K562 (cell line): Measurements from ENCODE around the gene KLK8. TPM values are rescaled to one million over a fixed set of nuclear protein-coding genes. Genes with fewer than 3 reads are reported as not detected.

Experiments used
- ATAC-seq: fragments of 200-7000 bp; cut with Tn5 transposase; 3 replicates; pipeline ENCODE4 v1.9.1; 2020; ENCODE audit warnings: moderate library complexity
- BruUV-seq: library from RNA; stranded (reverse); fragments of 400-500 nt; replicated peaks from 2 replicates; lab custom pipeline; 2021; lab: Mats Ljungman, UMichigan
- CTCF ChIA-PET: fragments of 300-600 bp; formaldehyde crosslinking; extraction: SDS; loops from one replicate; lab custom pipeline; 2021; ENCODE audit warnings: low intra/inter-chr PET ratio; lab: Yijun Ruan, JAX
- POLR2A ChIA-PET: fragments of 300-600, 350-650 bp; sonication (Branson Sonifier 250); formaldehyde crosslinking; extraction: SDS; loops from one replicate; lab custom pipeline; 2021; ENCODE audit warnings: antibody characterized with exemption, inconsistent platforms; lab: Yijun Ruan, JAX
- DNase-seq, 4 experiments: peaks; one replicate each; pipeline versions ENCODE4 v3.0.0 to v3.0.0-alpha.2; 2011 to 2018; ENCODE audit warnings: low spot score in 3 of 4, mixed read lengths in 3 of 4; ENCODE audit errors: extremely low read depth in 1 of 4
- FAIRE-seq: peaks from 2 replicates; lab custom pipeline; 2011; peaks lifted over from hg19 to GRCh38; lab: Jason Lieb, UNC
- H2AFZ ChIP-seq: 2 replicates; pipeline ENCODE4 v1.6.0; 2011; ENCODE audit warnings: low read depth, low read length, control low read depth, inconsistent platforms
- H3K27ac ChIP-seq: fragments of 200-600 bp; 3 replicates; pipeline ENCODE4 v1.8.0; 2011; ENCODE audit warnings: low read depth, mild to moderate bottlenecking, control low read depth, inconsistent platforms, low read length, moderate library complexity, mixed read lengths; ENCODE audit errors: extremely low read depth
- H3K27me3 ChIP-seq, 2 experiments: fragments of 300-600 bp in 1 of 2; 2 replicates in 1 of 2; 3 replicates in 1 of 2; pipeline versions ENCODE4 v1.6.0 to v1.8.0; 2011; ENCODE audit warnings: inconsistent platforms in 2 of 2, low read length in 2 of 2, mild to moderate bottlenecking in 1 of 2, mixed read lengths in 1 of 2, moderate library complexity in 1 of 2; ENCODE audit not compliant: control insufficient read depth in 2 of 2, insufficient read depth in 2 of 2
- H3K36me3 ChIP-seq: fragments of 300-600 bp; 3 replicates; pipeline ENCODE4 v1.8.0; 2011; ENCODE audit warnings: mild to moderate bottlenecking, low read length, inconsistent platforms; ENCODE audit not compliant: control insufficient read depth, insufficient read depth
- H3K4me1 ChIP-seq, 2 experiments: fragments of 200-600 bp in 1 of 2; replicated peaks in 1 of 2; 2 replicates in 1 of 2; 3 replicates in 1 of 2; pipeline versions ENCODE4 v1.5.1 to v1.8.0; 2011; ENCODE audit warnings: inconsistent platforms in 2 of 2, low read length in 2 of 2, mild to moderate bottlenecking in 1 of 2, mixed read lengths in 1 of 2, moderate library complexity in 1 of 2; ENCODE audit not compliant: control insufficient read depth in 2 of 2, insufficient read depth in 2 of 2
- H3K4me2 ChIP-seq: 2 replicates; pipeline ENCODE4 v1.6.1; 2011; ENCODE audit warnings: low read length, control low read depth, inconsistent platforms, mixed read lengths; ENCODE audit not compliant: insufficient read depth
- H3K4me3 ChIP-seq: fragments of 200-600 bp; sonication (generic), shearing (Covaris generic); 2 replicates; pipeline ENCODE4 v1.5.1; 2016; ENCODE audit warnings: control low read depth, inconsistent platforms
- H3K79me2 ChIP-seq: fragments of 200-600 bp; 3 replicates; pipeline ENCODE4 v1.8.0; 2011; ENCODE audit warnings: low read length, inconsistent platforms; ENCODE audit not compliant: control insufficient read depth, insufficient read depth
- H3K9ac ChIP-seq, 2 experiments: 2 replicates each; pipeline versions ENCODE4 v1.6.0 to v1.6.1; 2011; ENCODE audit warnings: low read depth in 2 of 2, low read length in 2 of 2, control low read depth in 1 of 2, inconsistent platforms in 1 of 2, mild to moderate bottlenecking in 1 of 2, mixed read lengths in 1 of 2; ENCODE audit not compliant: insufficient read depth in 1 of 2
- H3K9me1 ChIP-seq: one replicate; pipeline ENCODE4 v1.6.0; 2011; ENCODE audit warnings: inconsistent platforms, mild to moderate bottlenecking, low read length, moderate library complexity; ENCODE audit not compliant: control insufficient read depth, insufficient read depth
- H3K9me3 ChIP-seq: replicated peaks from 2 replicates; pipeline ENCODE4 v1.5.1; 2011; ENCODE audit warnings: low read depth, low read length, inconsistent platforms; ENCODE audit not compliant: control insufficient read depth, insufficient read depth
- H4K20me1 ChIP-seq: replicated peaks from 2 replicates; pipeline ENCODE4 v1.6.1; 2011; ENCODE audit warnings: low read length, inconsistent platforms, mixed read lengths; ENCODE audit not compliant: control insufficient read depth, insufficient read depth
- ARID1B ChIP-seq: fragments of 450-650 bp; IDR thresholded peaks from 2 replicates; pipeline ENCODE4 v1.6.1; 2016; ENCODE audit warnings: antibody characterized with exemption, mild to moderate bottlenecking, inconsistent platforms
- C11orf30 ChIP-seq: fragments of 450-650 bp; IDR thresholded peaks from 2 replicates; pipeline ENCODE4 v1.6.1; 2016; ENCODE audit warnings: low read depth, mild to moderate bottlenecking
- MAFF ChIP-seq: IDR thresholded peaks from 2 replicates; pipeline ENCODE4 v1.6.1; 2012; ENCODE audit warnings: low read length, improper control_type of control experiment
- MAFG ChIP-seq: fragments of 450-650 bp; conservative IDR thresholded peaks from 2 replicates; pipeline ENCODE4 v1.6.1; 2016; ENCODE audit warnings: missing genetic modification characterization, missing compliant biosample characterization
- MAFK ChIP-seq: IDR thresholded peaks from 2 replicates; pipeline ENCODE4 v1.6.1; 2011; ENCODE audit warnings: low read length, improper control_type of control experiment
- ZNF316 ChIP-seq: fragments of 450-650 bp; IDR thresholded peaks from 2 replicates; pipeline ENCODE4 v1.6.1; 2016
- WGBS: fragments of 100-300 bp; shearing (Covaris generic); methylation state at CpG from one replicate; pipeline ENCODE4 v1.1.6; 2016; ENCODE audit warnings: low coverage, mixed read lengths; ENCODE audit not compliant: insufficient coverage; ENCODE audit errors: missing lambda C conversion rate; 5-methylcytosine and 5-hydroxymethylcytosine counted together
- in situ Hi-C: fragments of 300-500 bp; cut with MboI; formaldehyde crosslinking; loops from 4 replicates; pipeline ENCODE4 v1.15.0; 2018; ENCODE audit warnings: inconsistent platforms, mixed read lengths
- intact Hi-C: fragments of 100-400 bp; cut with micrococcal nuclease; formaldehyde crosslinking; loops from 2 replicates; pipeline ENCODE4 v1.14.2; 2022
- polyA plus RNA-seq, 8 experiments: library from polyadenylated mRNA; depleted of rRNA in 4 of 8; stranded (reverse) in 5 of 8; unstranded in 3 of 8; fragments of >200 nt; fragmentation: Nextera tagmentation in 2 of 8; fragmentation: Illumina TruSeq in 1 of 8; extraction: Ambion mirVana in 2 of 8; extraction: Trizol in 1 of 8; gene quantifications; 2 replicates each; pipeline versions ENCODE4 v1.2.1 to v1.2.3, GENCODE V29; 2011 to 2014; ENCODE audit warnings: inconsistent platforms in 1 of 8, missing spikeins in 1 of 8
- total RNA-seq, 7 experiments: library from RNA; depleted of rRNA in 6 of 7; stranded (reverse); fragments of >200 nt in 6 of 7; fragmentation: Illumina TruSeq in 2 of 7; extraction: Trizol in 2 of 7; gene quantifications; 2 replicates each; pipeline versions ENCODE4 v1.2.1 to v1.2.3, GENCODE V29; 2011 to 2021; ENCODE audit warnings: low replicate concordance in 1 of 7
- TF ChIP-seq, protein P1 (sequence below), 2 experiments: fragments of 450-650 bp in 1 of 2; sonication (generic) in 1 of 2; formaldehyde crosslinking in 1 of 2; IDR thresholded peaks in 1 of 2; conservative IDR thresholded peaks in 1 of 2; 2 replicates each; pipeline versions ENCODE4 v1.6.1 to v1.8.1; 2016 to 2023; ENCODE audit warnings: mild to moderate bottlenecking in 2 of 2, moderate library complexity in 2 of 2, inconsistent platforms in 1 of 2, missing genetic modification reagents in 1 of 2
- TF ChIP-seq, protein P2 (sequence below): sonication (generic); formaldehyde crosslinking; IDR thresholded peaks from 2 replicates; pipeline ENCODE4 v1.8.0; 2022; ENCODE audit warnings: mild to moderate bottlenecking, missing genetic modification reagents

Gene KLK8
- total and polyA plus RNA-seq, 9 of the 15 experiments (the other 6 are each of a cell fraction or from before 2014, with no cell fraction given): 0.37 to 1.7 (median 0.76) TPM

DNA sequence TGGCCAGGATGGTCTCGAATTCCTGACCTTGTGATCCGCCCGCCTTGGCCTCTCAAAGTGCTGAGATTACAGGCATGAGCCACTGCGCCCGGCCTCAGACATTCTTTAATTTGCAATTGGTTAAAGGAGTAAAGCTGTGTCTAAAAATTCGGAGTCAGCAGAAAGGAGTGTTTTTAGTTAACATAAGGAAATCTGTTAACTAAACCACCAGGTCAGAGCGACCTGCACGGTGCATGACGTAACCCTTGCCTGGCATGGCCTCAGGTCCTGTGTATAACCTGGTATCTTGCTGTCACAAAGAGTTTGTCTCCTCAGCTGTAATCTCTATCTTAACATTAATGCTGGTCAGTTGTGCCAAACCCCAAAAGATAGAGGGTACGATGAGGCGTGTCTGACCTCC, 42.9 kb upstream of the KLK8 start:
- POLR2A ChIA-PET: interaction anchor here (0.7 to 1.5 kb wide), 4 partner anchors 8 to 740 kb away, joined by 3 to 5 read pairs (median 4); no protein-coding TSS in a partner anchor
- Histone ChIP-seq H4K20me1 (no peaks in the 10 kb centered on the region), H3K4me3 (no peak overlapping the region), H3K9me1 (no peaks in the 10 kb centered on the region), H3K36me3 (no peaks in the 10 kb centered on the region), H2AFZ (no peak overlapping the region), H3K4me2 (no peak overlapping the region), H3K79me2 (no peaks in the 10 kb centered on the region), H3K9ac (no peak overlapping the region), H3K4me1 (no peaks in the 10 kb centered on the region), H3K27ac (no peak overlapping the region), H3K9me3 (no peaks in the 10 kb centered on the region), H3K27me3 (peaks cover 12 to 18% of the 10 kb centered on the region in 2 experiments; a peak in 3 of 5 replicates)
- no TSS peak for BruUV-seq
- intact Hi-C loops (no loop called here), in situ Hi-C loops (no loop called here)
- ATAC-seq: no peak
- CTCF ChIA-PET: no interaction called here
- no peak for DNase-seq
- FAIRE-seq: no peak
- peak; percentile 53; the same call in 1 of the 2 replicates for TF ChIP-seq MAFF
- TF ChIP-seq MAFK: peak; percentile 43; the same call in 1 of the 2 replicates
- TF ChIP-seq MAFG (tag): peak; percentile 40; the same call in 1 of the 2 replicates
- TF ChIP-seq ARID1B: no peak
- peak; percentile 83 for TF ChIP-seq ZNF316
- TF ChIP-seq, protein P1, sequence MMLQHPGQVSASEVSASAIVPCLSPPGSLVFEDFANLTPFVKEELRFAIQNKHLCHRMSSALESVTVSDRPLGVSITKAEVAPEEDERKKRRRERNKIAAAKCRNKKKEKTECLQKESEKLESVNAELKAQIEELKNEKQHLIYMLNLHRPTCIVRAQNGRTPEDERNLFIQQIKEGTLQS (IDR thresholded peaks at IDR 0.05): 0 out of 2 replicates have a peak, but pooled peaks have one; percentile 29
- TF ChIP-seq, protein P1 (CRISPR knock-in tag; conservative IDR thresholded peaks at IDR 0.05): no peak
- peak; percentile 80 for TF ChIP-seq C11orf30
- TF ChIP-seq, protein P2, sequence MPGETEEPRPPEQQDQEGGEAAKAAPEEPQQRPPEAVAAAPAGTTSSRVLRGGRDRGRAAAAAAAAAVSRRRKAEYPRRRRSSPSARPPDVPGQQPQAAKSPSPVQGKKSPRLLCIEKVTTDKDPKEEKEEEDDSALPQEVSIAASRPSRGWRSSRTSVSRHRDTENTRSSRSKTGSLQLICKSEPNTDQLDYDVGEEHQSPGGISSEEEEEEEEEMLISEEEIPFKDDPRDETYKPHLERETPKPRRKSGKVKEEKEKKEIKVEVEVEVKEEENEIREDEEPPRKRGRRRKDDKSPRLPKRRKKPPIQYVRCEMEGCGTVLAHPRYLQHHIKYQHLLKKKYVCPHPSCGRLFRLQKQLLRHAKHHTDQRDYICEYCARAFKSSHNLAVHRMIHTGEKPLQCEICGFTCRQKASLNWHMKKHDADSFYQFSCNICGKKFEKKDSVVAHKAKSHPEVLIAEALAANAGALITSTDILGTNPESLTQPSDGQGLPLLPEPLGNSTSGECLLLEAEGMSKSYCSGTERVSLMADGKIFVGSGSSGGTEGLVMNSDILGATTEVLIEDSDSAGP (CRISPR knock-in tag): no peak
- 31% methylated on average over 11 of the region's 11 CpGs for WGBS
